K562 (cell line): Measurements from ENCODE around the gene CACNA1S. TPM values are rescaled to one million over a fixed set of nuclear protein-coding genes. Genes with fewer than 3 reads are reported as not detected.

Experiments used
- ARID2 ChIP-seq: fragments of 450-650 bp; IDR thresholded peaks from 2 replicates; pipeline ENCODE4 v1.6.1; 2017; ENCODE audit warnings: antibody characterized with exemption, mild to moderate bottlenecking
- BHLHE40 ChIP-seq: IDR thresholded peaks from 2 replicates; pipeline ENCODE4 v1.6.1; 2011; ENCODE audit warnings: low read length, improper control_type of control experiment
- COPS2 ChIP-seq: fragments of 450-650 bp; conservative IDR thresholded peaks from 2 replicates; pipeline ENCODE4 v1.6.1; 2016; ENCODE audit warnings: mild to moderate bottlenecking, moderate library complexity
- FUS ChIP-seq: fragments of 200-400 bp; formaldehyde crosslinking; optimal IDR thresholded peaks from 2 replicates; pipeline ENCODE3; 2017; ENCODE audit warnings: low read depth, low read length
- GATAD2B ChIP-seq: fragments of 450-650 bp; IDR thresholded peaks from 2 replicates; pipeline ENCODE4 v1.6.1; 2017; ENCODE audit warnings: mild to moderate bottlenecking, borderline replicate concordance
- L3MBTL2 ChIP-seq: fragments of 450-650 bp; IDR thresholded peaks from 2 replicates; pipeline ENCODE4 v1.6.1; 2016; ENCODE audit warnings: mild to moderate bottlenecking, moderate library complexity
- NCOA6 ChIP-seq: fragments of 450-650 bp; IDR thresholded peaks from 2 replicates; pipeline ENCODE4 v1.6.1; 2017; ENCODE audit warnings: mild to moderate bottlenecking
- RB1 ChIP-seq: fragments of 450-650 bp; IDR thresholded peaks from 2 replicates; pipeline ENCODE4 v1.6.1; 2017; ENCODE audit warnings: low read depth, mild to moderate bottlenecking
- RBM17 ChIP-seq: fragments of 200-400 bp; formaldehyde crosslinking; IDR thresholded peaks from 2 replicates; pipeline ENCODE4 v1.6.1; 2017; ENCODE audit warnings: low read depth, mild to moderate bottlenecking, low read length, borderline replicate concordance
- RFX5 ChIP-seq: IDR thresholded peaks from 2 replicates; pipeline ENCODE4 v1.6.1; 2011; ENCODE audit warnings: low read depth, mild to moderate bottlenecking, improper control_type of control experiment, low read length
- SRSF7 ChIP-seq: fragments of 200-400 bp; formaldehyde crosslinking; optimal IDR thresholded peaks from 2 replicates; pipeline ENCODE3; 2017; ENCODE audit warnings: mild to moderate bottlenecking, low read depth, low read length
- SRSF9 ChIP-seq: fragments of 200-400 bp; formaldehyde crosslinking; IDR thresholded peaks from 2 replicates; pipeline ENCODE4 v1.6.1; 2017; ENCODE audit warnings: low read depth, low read length, borderline replicate concordance
- TCF7 ChIP-seq: sonication (generic); IDR thresholded peaks from 2 replicates; pipeline ENCODE4 v1.6.1; 2016; ENCODE audit warnings: antibody characterized with exemption, borderline replicate concordance
- ZNF253 ChIP-seq: fragments of 250-450 bp; sonication (Bioruptor Pico); conservative IDR thresholded peaks from 2 replicates; pipeline ENCODE4 v1.6.1; 2021; ENCODE audit warnings: mild to moderate bottlenecking
- ZNF644 ChIP-seq: fragments of 200-800 bp; sonication (Bioruptor generic); IDR thresholded peaks from 2 replicates; pipeline ENCODE4 v1.6.1; 2016; ENCODE audit warnings: low read depth, missing genetic modification characterization, missing compliant biosample characterization
- polyA plus RNA-seq, 8 experiments: library from polyadenylated mRNA; depleted of rRNA in 4 of 8; stranded (reverse) in 5 of 8; unstranded in 3 of 8; fragments of >200 nt; fragmentation: Nextera tagmentation in 2 of 8; fragmentation: Illumina TruSeq in 1 of 8; extraction: Ambion mirVana in 2 of 8; extraction: Trizol in 1 of 8; gene quantifications; 2 replicates each; pipeline versions ENCODE4 v1.2.1 to v1.2.3, GENCODE V29; 2011 to 2014; ENCODE audit warnings: inconsistent platforms in 1 of 8, missing spikeins in 1 of 8
- total RNA-seq, 7 experiments: library from RNA; depleted of rRNA in 6 of 7; stranded (reverse); fragments of >200 nt in 6 of 7; fragmentation: Illumina TruSeq in 2 of 7; extraction: Trizol in 2 of 7; gene quantifications; 2 replicates each; pipeline versions ENCODE4 v1.2.1 to v1.2.3, GENCODE V29; 2011 to 2021; ENCODE audit warnings: low replicate concordance in 1 of 7
- TF ChIP-seq, protein P1 (sequence below), 2 experiments: fragments of 450-650 bp in 1 of 2; IDR thresholded peaks; 2 replicates each; pipeline ENCODE4 v1.6.1; 2011 to 2017; ENCODE audit warnings: low read depth in 2 of 2, antibody characterized with exemption in 1 of 2, borderline replicate concordance in 1 of 2, low read length in 1 of 2, mild to moderate bottlenecking in 1 of 2, mixed read lengths in 1 of 2; ENCODE audit not compliant: control insufficient read depth in 1 of 2
- TF ChIP-seq, protein P2 (sequence below): fragments of 450-650 bp; IDR thresholded peaks from 2 replicates; pipeline ENCODE4 v1.6.1; 2016; ENCODE audit warnings: low read depth, mild to moderate bottlenecking, moderate library complexity
- TF ChIP-seq, protein P3 (sequence below): fragments of 450-650 bp; IDR thresholded peaks from one replicate; pipeline ENCODE4 v1.6.1; 2018; ENCODE audit warnings: mild to moderate bottlenecking, moderate library complexity; ENCODE audit not compliant: partially characterized antibody
- TF ChIP-seq, protein P4 (sequence below): sonication (generic); formaldehyde crosslinking; IDR thresholded peaks from 2 replicates; pipeline ENCODE4 v1.8.0; 2022; ENCODE audit warnings: missing genetic modification reagents, mild to moderate bottlenecking, borderline replicate concordance
- TF ChIP-seq, protein P5 (sequence below): fragments of 450-650 bp; conservative IDR thresholded peaks from 2 replicates; pipeline ENCODE4 v1.6.1; 2016; ENCODE audit warnings: missing genetic modification characterization, low read depth, mild to moderate bottlenecking, control low read depth, missing compliant biosample characterization

The CACNA1S gene
- total and polyA plus RNA-seq, 9 of the 15 experiments (the other 6 are each of a cell fraction or from before 2014, with no cell fraction given): not detected

DNA sequence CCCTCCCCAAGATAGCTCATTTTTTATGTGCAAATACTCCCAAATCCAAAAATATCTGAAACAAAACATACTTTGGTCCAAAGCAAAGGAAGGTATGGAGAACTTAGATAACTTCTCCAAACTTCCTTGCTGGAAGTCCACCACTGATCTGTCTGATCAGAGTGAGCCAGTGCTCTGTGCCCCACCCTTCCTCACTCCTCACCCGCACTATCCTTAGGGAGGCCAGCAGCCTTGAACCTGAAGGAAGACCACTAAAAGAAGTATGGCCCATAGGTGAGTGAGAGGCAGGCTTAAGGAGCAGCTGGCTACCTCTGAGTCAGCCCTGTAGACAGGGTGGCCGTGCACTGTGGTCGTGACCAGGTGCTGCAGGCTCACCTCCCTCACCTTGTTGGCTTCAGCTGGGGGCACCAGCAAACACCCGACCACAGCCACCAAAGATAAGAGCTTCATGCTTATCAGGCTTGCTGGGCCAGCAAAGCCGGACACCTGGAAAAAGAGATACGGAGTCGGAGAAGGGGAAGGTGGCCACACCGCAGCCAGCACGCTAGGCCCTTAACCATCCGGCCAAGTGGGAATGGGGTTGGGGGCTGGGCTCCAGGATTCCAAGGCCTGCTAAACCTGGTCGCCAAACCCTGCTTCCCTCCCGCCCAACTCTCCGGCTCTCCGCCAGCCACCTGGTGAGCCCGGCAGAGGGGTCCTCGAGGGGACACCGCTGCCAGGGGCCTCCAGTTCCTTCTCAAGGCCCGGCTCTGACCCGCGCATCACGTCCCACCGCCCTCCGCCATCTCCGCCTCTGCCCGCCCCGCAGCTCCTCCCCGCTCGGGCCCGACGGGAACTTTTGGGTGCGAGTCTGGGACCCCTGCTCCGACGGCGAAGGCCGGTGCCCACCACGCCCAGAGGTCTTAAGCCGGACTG lies 41.5 kb upstream of the CACNA1S start (continued):
- TF ChIP-seq, protein P1, sequence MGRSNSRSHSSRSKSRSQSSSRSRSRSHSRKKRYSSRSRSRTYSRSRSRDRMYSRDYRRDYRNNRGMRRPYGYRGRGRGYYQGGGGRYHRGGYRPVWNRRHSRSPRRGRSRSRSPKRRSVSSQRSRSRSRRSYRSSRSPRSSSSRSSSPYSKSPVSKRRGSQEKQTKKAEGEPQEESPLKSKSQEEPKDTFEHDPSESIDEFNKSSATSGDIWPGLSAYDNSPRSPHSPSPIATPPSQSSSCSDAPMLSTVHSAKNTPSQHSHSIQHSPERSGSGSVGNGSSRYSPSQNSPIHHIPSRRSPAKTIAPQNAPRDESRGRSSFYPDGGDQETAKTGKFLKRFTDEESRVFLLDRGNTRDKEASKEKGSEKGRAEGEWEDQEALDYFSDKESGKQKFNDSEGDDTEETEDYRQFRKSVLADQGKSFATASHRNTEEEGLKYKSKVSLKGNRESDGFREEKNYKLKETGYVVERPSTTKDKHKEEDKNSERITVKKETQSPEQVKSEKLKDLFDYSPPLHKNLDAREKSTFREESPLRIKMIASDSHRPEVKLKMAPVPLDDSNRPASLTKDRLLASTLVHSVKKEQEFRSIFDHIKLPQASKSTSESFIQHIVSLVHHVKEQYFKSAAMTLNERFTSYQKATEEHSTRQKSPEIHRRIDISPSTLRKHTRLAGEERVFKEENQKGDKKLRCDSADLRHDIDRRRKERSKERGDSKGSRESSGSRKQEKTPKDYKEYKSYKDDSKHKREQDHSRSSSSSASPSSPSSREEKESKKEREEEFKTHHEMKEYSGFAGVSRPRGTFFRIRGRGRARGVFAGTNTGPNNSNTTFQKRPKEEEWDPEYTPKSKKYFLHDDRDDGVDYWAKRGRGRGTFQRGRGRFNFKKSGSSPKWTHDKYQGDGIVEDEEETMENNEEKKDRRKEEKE (IDR thresholded peaks at IDR 0.05; ENCODE audit: borderline replicate concordance in 1 of 2, control insufficient read depth in 1 of 2, low read depth in 2 of 2, low read length in 1 of 2): no peak
- TF ChIP-seq ZNF253 (CRISPR knock-in tag) (no peak), BHLHE40 (no peak), TCF7 (0 out of 2 replicates have a peak, but pooled peaks have one; percentile 32), L3MBTL2 (peak; percentile 28; the same call in 1 of the 2 replicates), RB1 (peak; percentile 38; the same call in 1 of the 2 replicates), RFX5 (no peak), ARID2 (no peak), FUS (no peak), SRSF9 (no peak), ZNF644 (tag) (no peak), RBM17 (no peak), NCOA6 (peak; percentile 54; the same call in 1 of the 2 replicates), SRSF7 (no peak), COPS2 (no peak), GATAD2B (0 out of 2 replicates have a peak, but pooled peaks have one; percentile 23)
- TF ChIP-seq, protein P2, sequence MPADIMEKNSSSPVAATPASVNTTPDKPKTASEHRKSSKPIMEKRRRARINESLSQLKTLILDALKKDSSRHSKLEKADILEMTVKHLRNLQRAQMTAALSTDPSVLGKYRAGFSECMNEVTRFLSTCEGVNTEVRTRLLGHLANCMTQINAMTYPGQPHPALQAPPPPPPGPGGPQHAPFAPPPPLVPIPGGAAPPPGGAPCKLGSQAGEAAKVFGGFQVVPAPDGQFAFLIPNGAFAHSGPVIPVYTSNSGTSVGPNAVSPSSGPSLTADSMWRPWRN: no peak
- TF ChIP-seq, protein P3, sequence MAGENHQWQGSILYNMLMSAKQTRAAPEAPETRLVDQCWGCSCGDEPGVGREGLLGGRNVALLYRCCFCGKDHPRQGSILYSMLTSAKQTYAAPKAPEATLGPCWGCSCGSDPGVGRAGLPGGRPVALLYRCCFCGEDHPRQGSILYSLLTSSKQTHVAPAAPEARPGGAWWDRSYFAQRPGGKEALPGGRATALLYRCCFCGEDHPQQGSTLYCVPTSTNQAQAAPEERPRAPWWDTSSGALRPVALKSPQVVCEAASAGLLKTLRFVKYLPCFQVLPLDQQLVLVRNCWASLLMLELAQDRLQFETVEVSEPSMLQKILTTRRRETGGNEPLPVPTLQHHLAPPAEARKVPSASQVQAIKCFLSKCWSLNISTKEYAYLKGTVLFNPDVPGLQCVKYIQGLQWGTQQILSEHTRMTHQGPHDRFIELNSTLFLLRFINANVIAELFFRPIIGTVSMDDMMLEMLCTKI: no peak
- TF ChIP-seq, protein P4, sequence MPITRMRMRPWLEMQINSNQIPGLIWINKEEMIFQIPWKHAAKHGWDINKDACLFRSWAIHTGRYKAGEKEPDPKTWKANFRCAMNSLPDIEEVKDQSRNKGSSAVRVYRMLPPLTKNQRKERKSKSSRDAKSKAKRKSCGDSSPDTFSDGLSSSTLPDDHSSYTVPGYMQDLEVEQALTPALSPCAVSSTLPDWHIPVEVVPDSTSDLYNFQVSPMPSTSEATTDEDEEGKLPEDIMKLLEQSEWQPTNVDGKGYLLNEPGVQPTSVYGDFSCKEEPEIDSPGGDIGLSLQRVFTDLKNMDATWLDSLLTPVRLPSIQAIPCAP: no peak
- TF ChIP-seq, protein P5, sequence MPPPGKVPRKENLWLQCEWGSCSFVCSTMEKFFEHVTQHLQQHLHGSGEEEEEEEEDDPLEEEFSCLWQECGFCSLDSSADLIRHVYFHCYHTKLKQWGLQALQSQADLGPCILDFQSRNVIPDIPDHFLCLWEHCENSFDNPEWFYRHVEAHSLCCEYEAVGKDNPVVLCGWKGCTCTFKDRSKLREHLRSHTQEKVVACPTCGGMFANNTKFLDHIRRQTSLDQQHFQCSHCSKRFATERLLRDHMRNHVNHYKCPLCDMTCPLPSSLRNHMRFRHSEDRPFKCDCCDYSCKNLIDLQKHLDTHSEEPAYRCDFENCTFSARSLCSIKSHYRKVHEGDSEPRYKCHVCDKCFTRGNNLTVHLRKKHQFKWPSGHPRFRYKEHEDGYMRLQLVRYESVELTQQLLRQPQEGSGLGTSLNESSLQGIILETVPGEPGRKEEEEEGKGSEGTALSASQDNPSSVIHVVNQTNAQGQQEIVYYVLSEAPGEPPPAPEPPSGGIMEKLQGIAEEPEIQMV (tag): no peak
